ENCODE measurements around the gene HSDL2. TPM values are rescaled to one million over a fixed set of nuclear protein-coding genes. Genes with fewer than 3 reads are reported as not detected.
"Not testable (repeated sequence)": the region's sequence is repeated elsewhere in the genome, so short reads cannot be mapped to it uniquely, and the experiment has no call there.

The HSDL2 gene
- total and polyA plus RNA-seq, 5 donors from 2014 or later = 15.3 to 30.4 (median 19.7) TPM

DNA sequence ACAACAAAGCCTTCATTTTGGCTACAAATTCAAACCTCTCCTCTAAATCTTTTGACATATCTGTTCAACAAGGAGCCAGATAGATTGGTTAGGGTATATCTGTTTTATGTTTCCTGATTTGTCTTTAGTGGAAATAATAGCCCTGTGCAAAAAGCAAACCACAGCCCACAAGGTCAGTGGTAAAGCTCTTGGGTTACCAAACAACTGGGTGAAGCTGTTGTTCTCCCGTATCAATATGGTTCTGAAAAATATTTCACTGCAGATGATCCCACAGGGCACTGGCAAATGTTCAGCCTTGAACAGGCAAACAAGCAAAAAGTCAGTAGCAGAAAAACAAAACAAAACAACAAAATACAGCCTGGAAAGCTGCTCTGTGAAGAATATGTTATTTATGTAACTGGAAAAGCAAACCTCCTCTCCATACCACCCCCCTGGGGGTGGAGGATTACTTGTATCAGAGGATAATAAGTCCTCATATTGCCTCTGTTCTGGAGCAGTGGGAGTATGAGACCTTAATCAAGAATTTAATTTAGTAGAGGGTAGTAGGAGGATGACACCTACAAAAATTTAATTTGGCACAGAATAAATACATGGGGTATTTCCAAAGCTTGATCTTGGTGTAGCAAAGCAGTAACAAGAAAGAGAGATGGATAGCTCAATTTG is 25.7 kb upstream of the HSDL2 start:
- Histone ChIP-seq H3K27me3 (ENCODE audit: control insufficient read depth, insufficient read depth, low read length) (no peaks in the 10 kb centered on the region), H3K4me1 (ENCODE audit: control insufficient read depth, insufficient read depth, low read length, poor library complexity, severe bottlenecking) (no peaks in the 10 kb centered on the region), H3K27ac (ENCODE audit: insufficient read depth, low read length, poor library complexity, severe bottlenecking) (no peak overlapping the region), H3K36me3 (ENCODE audit: control insufficient read depth, insufficient read depth, low read length) (no peaks in the 10 kb centered on the region), H3K4me3 (ENCODE audit: low read depth, low read length) (no peak overlapping the region), H3K9me3 (ENCODE audit: control insufficient read depth in 2 of 2, low read length in 2 of 2) (no peaks in the 10 kb centered on the region)
- ATAC-seq (ENCODE audit: low read depth in 2 of 2) = no peak
- H3K36me3 Mint-ChIP-seq = no peaks in the 10 kb centered on the region
- no peak overlapping the region for H3K4me3 Mint-ChIP-seq
- peaks cover 0 to 2% (median 0%) of the 10 kb centered on the region in 7 donors for H3K9me3 Mint-ChIP-seq
- peaks cover 26% of the 10 kb centered on the region for H3K27me3 Mint-ChIP-seq
- peaks cover 0 to 13% (median 5%) of the 10 kb centered on the region in 4 donors for H3K4me1 Mint-ChIP-seq
- H3K27ac Mint-ChIP-seq = no peak overlapping the region
- no peak for DNase-seq

DNA sequence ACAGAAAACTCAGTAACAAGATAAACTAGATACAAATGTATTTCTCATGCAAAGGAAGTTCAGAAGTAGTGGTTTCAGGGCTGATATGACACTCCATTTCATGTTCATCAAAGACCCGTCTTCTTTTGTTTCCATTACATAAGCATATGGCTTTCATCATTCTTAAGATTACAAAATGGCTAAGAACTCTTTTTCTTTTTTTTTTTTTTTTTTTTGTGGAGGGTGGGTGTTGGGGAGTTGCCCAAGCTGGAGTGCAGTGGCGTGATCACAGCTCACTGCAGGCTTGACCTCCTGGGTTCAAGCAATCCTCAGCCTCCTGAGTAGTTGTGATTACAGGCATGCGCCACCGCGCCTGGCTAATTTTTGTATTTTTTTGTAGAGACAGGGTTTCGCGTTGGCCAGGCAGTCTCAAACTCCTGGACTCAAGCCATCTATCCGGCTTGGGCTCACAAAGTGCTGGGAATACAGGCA is 24.4 kb upstream of the HSDL2 start:
- Histone ChIP-seq H3K27me3 (ENCODE audit: control insufficient read depth, insufficient read depth, low read length) (no peaks in the 10 kb centered on the region), H3K4me3 (ENCODE audit: low read depth, low read length) (no peak overlapping the region), H3K36me3 (ENCODE audit: control insufficient read depth, insufficient read depth, low read length) (no peaks in the 10 kb centered on the region), H3K27ac (ENCODE audit: insufficient read depth, low read length, poor library complexity, severe bottlenecking) (no peak overlapping the region), H3K9me3 (ENCODE audit: control insufficient read depth in 2 of 2, low read length in 2 of 2) (no peaks in the 10 kb centered on the region), H3K4me1 (ENCODE audit: control insufficient read depth, insufficient read depth, low read length, poor library complexity, severe bottlenecking) (peaks cover 1% of the 10 kb centered on the region)
- H3K27ac Mint-ChIP-seq = peak overlapping the region in 1 of 3 donors; percentile 21
- H3K4me3 Mint-ChIP-seq = no peak overlapping the region
- H3K27me3 Mint-ChIP-seq = peaks cover 26% of the 10 kb centered on the region
- peaks cover 0 to 2% (median 0%) of the 10 kb centered on the region in 7 donors for H3K9me3 Mint-ChIP-seq
- peaks cover 0 to 13% (median 5%) of the 10 kb centered on the region in 4 donors for H3K4me1 Mint-ChIP-seq
- ATAC-seq (ENCODE audit: low read depth in 2 of 2) (no peak), DNase-seq (peak in 2 of 3 donors; percentile 17 to 56)
- H3K36me3 Mint-ChIP-seq = no peaks in the 10 kb centered on the region

DNA sequence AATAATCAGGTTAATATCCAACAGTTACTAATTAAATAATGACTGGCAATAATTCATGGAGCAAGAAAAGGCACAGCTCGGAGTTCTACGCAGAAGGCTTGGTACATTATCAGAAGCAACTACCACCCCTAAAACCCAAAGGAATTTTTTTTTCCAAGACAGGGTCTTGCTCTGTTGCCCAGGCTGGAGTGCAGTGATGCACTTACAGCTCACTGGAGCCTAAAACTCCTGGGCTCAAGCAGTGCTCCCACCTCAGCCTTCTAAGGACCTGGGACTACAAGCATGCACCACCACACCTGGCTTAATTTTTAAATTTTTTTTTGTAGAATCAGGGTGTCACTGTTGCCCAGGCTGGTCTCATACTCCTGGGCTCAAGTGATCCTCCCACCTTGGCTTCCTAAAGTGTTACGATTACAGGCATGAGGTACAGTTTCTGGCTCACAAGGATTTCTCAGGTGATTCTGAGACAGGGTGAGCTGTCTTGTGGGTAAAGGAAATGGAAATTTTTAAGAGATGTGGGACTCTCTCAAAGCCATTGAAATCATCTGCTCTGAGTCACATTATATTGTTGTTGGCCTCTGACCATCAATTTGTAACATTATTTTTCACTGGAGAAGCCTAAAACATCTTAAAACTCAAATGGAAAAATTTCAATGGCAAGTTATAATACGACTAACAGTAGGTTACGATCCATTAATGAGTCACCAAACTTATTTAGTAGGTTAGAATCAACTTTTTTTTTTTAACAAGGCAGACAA is 19.7 kb upstream of the HSDL2 start:
- no peak overlapping the region for H3K27ac ChIP-seq (ENCODE audit: insufficient read depth, low read length, poor library complexity, severe bottlenecking)
- H3K4me1 Mint-ChIP-seq = peaks cover 0 to 9% (median 2%) of the 10 kb centered on the region in 4 donors
- H3K36me3 Mint-ChIP-seq = no peaks in the 10 kb centered on the region
- no peak for DNase-seq
- H3K4me3 ChIP-seq (ENCODE audit: low read depth, low read length) = no peak overlapping the region
- no peaks in the 10 kb centered on the region for H3K36me3 ChIP-seq (ENCODE audit: control insufficient read depth, insufficient read depth, low read length)
- H3K4me3 Mint-ChIP-seq = no peak overlapping the region
- peaks cover 6% of the 10 kb centered on the region for H3K4me1 ChIP-seq (ENCODE audit: control insufficient read depth, insufficient read depth, low read length, poor library complexity, severe bottlenecking)
- no peak for ATAC-seq (ENCODE audit: low read depth in 2 of 2)
- H3K9me3 Mint-ChIP-seq = peaks cover 0 to 2% (median 0%) of the 10 kb centered on the region in 7 donors
- peaks cover 18% of the 10 kb centered on the region for H3K27me3 Mint-ChIP-seq
- H3K27me3 ChIP-seq (ENCODE audit: control insufficient read depth, insufficient read depth, low read length) = no peaks in the 10 kb centered on the region
- H3K9me3 ChIP-seq (ENCODE audit: control insufficient read depth in 2 of 2, low read length in 2 of 2) = no peaks in the 10 kb centered on the region
- H3K27ac Mint-ChIP-seq = no peak overlapping the region

DNA sequence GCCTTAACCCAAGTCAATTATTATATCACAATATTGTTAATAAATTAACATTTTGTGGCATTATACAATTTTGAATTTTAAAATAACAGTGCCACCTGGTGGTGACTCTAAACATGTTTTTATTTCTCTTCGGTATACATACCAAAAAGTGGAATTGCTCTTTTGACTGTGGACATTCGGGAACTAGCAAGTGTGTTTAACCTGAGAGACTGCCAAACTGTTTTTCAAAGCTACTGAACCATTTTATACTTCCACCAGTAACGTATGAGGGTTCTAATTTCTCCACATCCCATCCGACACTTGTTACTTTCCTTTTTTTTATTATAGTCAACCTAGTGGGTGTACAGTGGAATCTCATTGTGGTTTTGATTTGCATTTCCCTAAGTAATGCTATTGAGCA is 18.3 kb upstream of the HSDL2 start:
- Histone ChIP-seq H3K9me3 (ENCODE audit: control insufficient read depth in 2 of 2, low read length in 2 of 2) (no peaks in the 10 kb centered on the region), H3K27me3 (ENCODE audit: control insufficient read depth, insufficient read depth, low read length) (no peaks in the 10 kb centered on the region), H3K4me1 (ENCODE audit: control insufficient read depth, insufficient read depth, low read length, poor library complexity, severe bottlenecking) (peaks cover 6% of the 10 kb centered on the region), H3K4me3 (ENCODE audit: low read depth, low read length) (peak overlapping the region; percentile 32), H3K36me3 (ENCODE audit: control insufficient read depth, insufficient read depth, low read length) (no peaks in the 10 kb centered on the region), H3K27ac (ENCODE audit: insufficient read depth, low read length, poor library complexity, severe bottlenecking) (no peak overlapping the region)
- H3K9me3 Mint-ChIP-seq = peaks cover 0 to 5% (median 0%) of the 10 kb centered on the region in 7 donors
- peak in 2 of 3 donors; percentile 58 to 68 for DNase-seq
- no peak overlapping the region for H3K4me3 Mint-ChIP-seq
- no peak for ATAC-seq (ENCODE audit: low read depth in 2 of 2)
- peaks cover 16% of the 10 kb centered on the region for H3K27me3 Mint-ChIP-seq
- H3K27ac Mint-ChIP-seq = no peak overlapping the region
- H3K4me1 Mint-ChIP-seq = peaks cover 0 to 3% (median under 1%) of the 10 kb centered on the region in 4 donors
- no peaks in the 10 kb centered on the region for H3K36me3 Mint-ChIP-seq

DNA sequence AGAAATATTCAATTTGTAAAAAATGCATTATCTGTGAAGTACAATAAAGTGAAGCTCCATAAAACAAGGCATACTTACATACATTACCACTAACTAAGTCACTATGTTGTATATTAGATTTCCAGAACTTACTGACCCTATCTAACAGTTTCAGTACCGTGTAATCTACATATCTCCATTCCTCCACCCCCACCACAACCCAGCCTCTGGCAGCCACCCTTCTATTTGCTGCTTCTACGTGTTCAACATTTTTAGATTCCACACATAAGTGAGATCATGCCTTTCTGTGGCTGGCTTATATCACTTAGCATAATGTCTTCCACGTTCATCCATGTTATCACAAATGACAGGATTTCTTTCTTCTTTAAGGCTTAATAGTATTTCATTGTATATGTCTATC is 15.1 kb upstream of the HSDL2 start:
- H3K9me3 ChIP-seq (ENCODE audit: control insufficient read depth in 2 of 2, low read length in 2 of 2) = peaks cover 5 to 8% of the 10 kb centered on the region in 2 experiments
- peaks cover 6% of the 10 kb centered on the region for H3K4me1 ChIP-seq (ENCODE audit: control insufficient read depth, insufficient read depth, low read length, poor library complexity, severe bottlenecking)
- Mint-ChIP-seq H3K4me1 (peaks cover 0 to 3% (median under 1%) of the 10 kb centered on the region in 4 donors), H3K4me3 (no peak overlapping the region), H3K27me3 (peaks cover 17% of the 10 kb centered on the region), H3K9me3 (peaks cover 0 to 21% (median 6%) of the 10 kb centered on the region in 7 donors), H3K36me3 (peaks cover 4% of the 10 kb centered on the region), H3K27ac (no peak overlapping the region)
- H3K27ac ChIP-seq (ENCODE audit: insufficient read depth, low read length, poor library complexity, severe bottlenecking) = no peak overlapping the region
- no peaks in the 10 kb centered on the region for H3K36me3 ChIP-seq (ENCODE audit: control insufficient read depth, insufficient read depth, low read length)
- DNase-seq (no peak), ATAC-seq (ENCODE audit: low read depth in 2 of 2) (no peak)
- no peak overlapping the region for H3K4me3 ChIP-seq (ENCODE audit: low read depth, low read length)
- no peaks in the 10 kb centered on the region for H3K27me3 ChIP-seq (ENCODE audit: control insufficient read depth, insufficient read depth, low read length)

DNA sequence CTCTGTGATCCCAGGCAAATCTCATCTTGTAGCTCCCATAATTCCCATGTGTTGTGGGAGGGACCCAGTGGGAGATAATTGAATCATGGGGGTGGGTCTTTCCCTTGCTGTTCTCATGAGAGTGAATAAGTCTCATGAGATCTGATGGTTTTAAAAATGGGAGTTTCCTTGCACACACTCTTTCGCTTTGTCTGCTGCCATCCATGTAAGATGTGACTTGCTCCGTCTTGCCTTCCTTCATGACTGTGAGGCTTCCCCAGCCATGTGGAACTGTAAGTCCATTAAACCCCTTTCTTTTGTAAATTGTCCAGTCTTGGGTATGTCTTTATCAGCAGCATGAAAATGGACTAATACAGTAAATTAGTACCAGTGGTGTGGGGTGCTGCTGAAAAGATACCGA is 14.7 kb upstream of the HSDL2 start:
- not testable (repeated sequence) for H3K27me3 ChIP-seq (ENCODE audit: control insufficient read depth, insufficient read depth, low read length); H3K36me3 Mint-ChIP-seq; H3K36me3 ChIP-seq (ENCODE audit: control insufficient read depth, insufficient read depth, low read length); H3K4me1 Mint-ChIP-seq; H3K27ac ChIP-seq (ENCODE audit: insufficient read depth, low read length, poor library complexity, severe bottlenecking); H3K9me3 ChIP-seq (ENCODE audit: control insufficient read depth in 2 of 2, low read length in 2 of 2); DNase-seq; H3K27ac Mint-ChIP-seq; H3K4me3 Mint-ChIP-seq; ATAC-seq (ENCODE audit: low read depth in 2 of 2); H3K4me3 ChIP-seq (ENCODE audit: low read depth, low read length); H3K4me1 ChIP-seq (ENCODE audit: control insufficient read depth, insufficient read depth, low read length, poor library complexity, severe bottlenecking)
- H3K27me3 Mint-ChIP-seq = peaks cover 21% of the 10 kb centered on the region
- H3K9me3 Mint-ChIP-seq = peaks cover 0 to 25% (median 9%) of the 10 kb centered on the region in 7 donors

DNA sequence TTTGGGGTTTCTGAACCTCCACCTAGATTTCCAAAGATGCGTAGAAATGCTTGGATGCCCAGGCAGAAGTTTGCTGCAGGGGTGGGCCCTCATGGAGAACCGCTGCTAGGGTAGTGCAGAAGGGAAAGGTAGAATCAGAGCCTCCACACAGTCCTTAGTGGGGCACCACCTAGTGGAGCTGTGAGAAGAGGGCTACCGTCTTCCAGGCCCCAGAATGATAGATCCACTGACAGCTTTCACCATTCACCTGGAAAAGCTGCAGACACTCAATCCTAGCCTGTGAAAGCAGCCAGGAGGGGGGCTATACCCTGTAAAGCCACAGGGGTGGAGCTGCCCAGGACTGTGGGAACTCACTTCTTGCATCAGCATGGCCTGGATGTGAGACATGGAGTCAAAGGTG is 13.3 kb upstream of the HSDL2 start:
- DNase-seq (no peak), ATAC-seq (ENCODE audit: low read depth in 2 of 2) (no peak)
- peaks cover 2% of the 10 kb centered on the region for H3K4me1 ChIP-seq (ENCODE audit: control insufficient read depth, insufficient read depth, low read length, poor library complexity, severe bottlenecking)
- no peak overlapping the region for H3K27ac ChIP-seq (ENCODE audit: insufficient read depth, low read length, poor library complexity, severe bottlenecking)
- Mint-ChIP-seq H3K27ac (peak overlapping the region in 1 of 3 donors; percentile 30), H3K4me3 (no peak overlapping the region), H3K36me3 (peaks cover 8% of the 10 kb centered on the region), H3K4me1 (peaks cover 0 to 2% (median under 1%) of the 10 kb centered on the region in 4 donors), H3K9me3 (peaks cover 0 to 29% (median 10%) of the 10 kb centered on the region in 7 donors), H3K27me3 (peaks cover 20% of the 10 kb centered on the region)
- no peak overlapping the region for H3K4me3 ChIP-seq (ENCODE audit: low read depth, low read length)
- peaks cover 8 to 11% of the 10 kb centered on the region in 2 experiments for H3K9me3 ChIP-seq (ENCODE audit: control insufficient read depth in 2 of 2, low read length in 2 of 2)
- no peaks in the 10 kb centered on the region for H3K27me3 ChIP-seq (ENCODE audit: control insufficient read depth, insufficient read depth, low read length)
- no peaks in the 10 kb centered on the region for H3K36me3 ChIP-seq (ENCODE audit: control insufficient read depth, insufficient read depth, low read length)

All from CD4-positive, CD25-positive, alpha-beta regulatory T cell (primary cell).